ENCODE results near the gene C1orf210. TPM values are rescaled to one million over a fixed set of nuclear protein-coding genes. Genes with fewer than 3 reads are reported as not detected.

Gene C1orf210
- total and polyA plus RNA-seq, 9 donors, result 0.42 to 2.1 (median 0.72) TPM; not detected in 4

DNA sequence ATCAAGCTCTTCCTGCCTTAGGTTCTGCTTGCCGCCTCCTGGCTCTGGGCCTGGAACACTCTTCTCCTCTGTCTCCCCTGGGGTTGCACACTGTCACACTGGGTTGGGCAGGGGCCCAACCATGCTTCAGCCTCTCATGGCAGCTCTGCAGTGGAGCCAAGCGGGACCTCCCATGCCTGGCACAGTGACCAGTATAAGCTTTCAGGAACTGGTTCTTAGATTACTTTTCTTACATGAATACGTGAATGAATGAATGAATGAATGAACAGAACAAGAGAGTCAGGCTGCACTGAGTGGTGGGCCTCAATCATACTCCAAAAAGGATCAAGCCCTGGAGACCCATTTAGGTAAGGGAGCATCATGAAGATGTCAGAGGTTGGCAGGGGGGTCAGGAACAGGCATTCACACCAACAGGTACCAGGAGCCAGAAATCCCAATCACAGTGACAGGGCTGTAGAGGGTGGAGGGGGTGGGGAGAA, 46.4 kb downstream of the C1orf210 start:
- TF ChIP-seq CTCF (IDR thresholded peaks at IDR 0.05) (no peak), POLR2A (IDR thresholded peaks at IDR 0.05) (no peak)
- Histone ChIP-seq H3K27me3 (no peaks in the 10 kb centered on the region), H3K9me3 (no peaks in the 10 kb centered on the region), H3K36me3 (no peaks in the 10 kb centered on the region), H3K4me3 (no peak overlapping the region), H3K4me1 (ENCODE audit: insufficient read depth) (no peaks in the 10 kb centered on the region), H3K27ac (no peak overlapping the region)
- WGBS, 3 donors, result 88 to 89% (median 88%) methylated on average over 3 of the region's 3 CpGs
- DNase-seq, result no peak
- intact Hi-C loops (cut with DNase I), result loop anchor here in 2 of 4 donors (10.0 kb wide), 2 partner anchors 126 to 176 kb away; partner anchors contain the start of gene ELOVL1 (in 1 of the 2)

DNA sequence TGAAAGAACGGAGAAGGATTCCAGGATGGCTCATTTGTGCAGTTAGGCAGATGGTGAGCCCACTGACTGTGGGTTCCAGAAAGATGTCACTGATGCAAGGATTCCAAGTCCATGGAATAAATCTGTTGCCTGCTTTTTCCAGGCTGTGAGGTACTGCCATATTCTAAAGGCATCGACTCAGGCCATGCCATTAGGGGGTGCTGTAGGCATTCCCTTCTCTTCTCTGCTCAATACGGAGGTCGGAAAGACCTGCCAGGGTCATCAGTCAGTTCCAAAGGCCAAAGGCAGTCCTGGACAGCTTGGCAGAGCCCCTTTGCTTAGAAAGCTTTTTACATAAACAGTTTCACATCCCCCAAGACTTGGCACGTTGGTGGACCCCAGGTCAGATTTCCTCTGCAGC, 47.3 kb downstream of the C1orf210 start:
- no peak for TF ChIP-seq POLR2A (IDR thresholded peaks at IDR 0.05)
- TF ChIP-seq EP300 (IDR thresholded peaks at IDR 0.05), result no peak
- TF ChIP-seq CTCF (IDR thresholded peaks at IDR 0.05), result no peak
- DNase-seq, result peak in 4 of 5 donors; percentile 30 to 69 (median 42)
- Histone ChIP-seq H3K9me3 (no peaks in the 10 kb centered on the region), H3K27ac (no peak overlapping the region), H3K27me3 (no peaks in the 10 kb centered on the region), H3K4me1 (ENCODE audit: insufficient read depth) (no peaks in the 10 kb centered on the region), H3K36me3 (no peaks in the 10 kb centered on the region), H3K4me3 (no peak overlapping the region)
- whole genome bisulfite sequencing, 3 donors, result 11 to 14% (median 13%) methylated on average over 5 of the region's 5 CpGs
- intact Hi-C loops (cut with DNase I), result loop anchor here in 2 of 4 donors (10.0 kb wide), 2 partner anchors 127 to 177 kb away; partner anchors contain the start of gene ELOVL1 (in 1 of the 2)

- WGBS, 3 donors, result 50 to 67% (median 62%) methylated on average over 1 of the region's 1 CpG
- H3K36me3 ChIP-seq, result no peaks in the 10 kb centered on the region
- TF ChIP-seq POLR2A (IDR thresholded peaks at IDR 0.05), result no peak
- H3K27ac ChIP-seq, result no peak overlapping the region
- no peak overlapping the region for H3K4me3 ChIP-seq
- DNase-seq, result no peak
- H3K9me3 ChIP-seq, result no peaks in the 10 kb centered on the region
- intact Hi-C loops (cut with DNase I), result loop anchor here in 2 of 4 donors (10.0 kb wide), 2 partner anchors 128 to 178 kb away; partner anchors contain the start of gene ELOVL1 (in 1 of the 2)
- H3K4me1 ChIP-seq (ENCODE audit: insufficient read depth), result no peaks in the 10 kb centered on the region
- H3K27me3 ChIP-seq, result no peaks in the 10 kb centered on the region
These were observed 48.3 kb downstream of the C1orf210 start for GRCh38 chr1:43237121-43237520.

DNA sequence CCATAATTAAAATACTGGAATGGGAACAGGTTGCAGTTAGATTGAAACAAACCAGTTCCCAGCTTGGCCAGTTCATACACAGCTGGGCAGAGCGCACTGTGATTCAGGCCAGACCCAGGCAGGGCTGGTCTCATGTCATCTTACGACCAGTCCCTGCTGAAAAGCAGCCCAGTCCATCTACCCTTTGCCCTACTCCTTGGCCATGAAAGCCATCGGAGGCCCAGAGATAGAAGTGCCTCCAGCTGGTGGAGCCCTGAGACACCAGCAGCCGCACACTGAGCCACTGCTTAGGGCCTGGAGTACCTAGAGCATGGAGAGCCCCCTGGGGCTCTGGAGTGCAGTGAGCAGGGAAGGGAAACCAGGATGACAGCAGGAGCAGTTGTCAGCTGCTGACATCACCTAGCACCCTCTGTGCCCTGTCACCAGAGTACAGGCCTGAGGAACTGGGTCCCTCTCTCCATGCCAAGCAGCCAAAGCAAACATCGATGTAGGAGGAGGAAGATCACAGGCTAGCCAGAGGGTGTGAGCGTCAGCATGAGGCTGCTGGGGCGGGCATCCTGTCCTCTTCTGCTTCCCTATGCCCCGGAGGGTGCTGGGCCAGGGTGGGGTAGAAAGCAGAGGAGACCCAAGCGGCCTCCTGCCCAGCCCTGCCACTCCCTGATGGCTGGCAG, 49.8 kb downstream of the C1orf210 start:
- H3K4me3 ChIP-seq, result no peak overlapping the region
- H3K9me3 ChIP-seq, result no peaks in the 10 kb centered on the region
- H3K27me3 ChIP-seq, result no peaks in the 10 kb centered on the region
- H3K27ac ChIP-seq, result no peak overlapping the region
- WGBS, 3 donors, result 79 to 83% (median 81%) methylated on average over 9 of the region's 9 CpGs
- intact Hi-C loops (cut with DNase I), result loop anchor here in 2 of 4 donors (10.0 kb wide), 2 partner anchors 129 to 179 kb away; partner anchors contain the start of gene ELOVL1 (in 1 of the 2)
- TF ChIP-seq POLR2A (IDR thresholded peaks at IDR 0.05) (no peak), CTCF (IDR thresholded peaks at IDR 0.05) (no peak), EP300 (IDR thresholded peaks at IDR 0.05) (no peak)
- no peak for DNase-seq
- H3K36me3 ChIP-seq, result no peaks in the 10 kb centered on the region
- no peaks in the 10 kb centered on the region for H3K4me1 ChIP-seq (ENCODE audit: insufficient read depth)

- 66 to 73% (median 71%) methylated on average over 8 of the region's 8 CpGs for WGBS, 3 donors
- H3K27ac ChIP-seq, result no peak overlapping the region
- DNase-seq, result no peak
- H3K36me3 ChIP-seq, result no peaks in the 10 kb centered on the region
- H3K4me1 ChIP-seq (ENCODE audit: insufficient read depth), result peaks cover 4% of the 10 kb centered on the region
- no peaks in the 10 kb centered on the region for H3K9me3 ChIP-seq
- no peak overlapping the region for H3K4me3 ChIP-seq
- intact Hi-C loops (cut with DNase I), result loop anchor here in 2 of 4 donors (10.0 kb wide), 2 partner anchors 130 to 180 kb away; partner anchors contain the start of gene ELOVL1 (in 1 of the 2)
- no peaks in the 10 kb centered on the region for H3K27me3 ChIP-seq
- TF ChIP-seq POLR2A (IDR thresholded peaks at IDR 0.05) (no peak), EP300 (IDR thresholded peaks at IDR 0.05) (no peak), CTCF (IDR thresholded peaks at IDR 0.05) (no peak)
These were observed 50.3 kb downstream of the C1orf210 start for GRCh38 chr1:43235040-43235439.
